Esophagus (tissue), 2 donors: Measurements from ENCODE around the gene GTF3C4. TPM values are rescaled to one million over a fixed set of nuclear protein-coding genes. Genes with fewer than 3 reads are reported as not detected.

Source experiments
- H3K27ac ChIP-seq, 2 donors: one replicate each; pipeline ENCODE4 v1.5.1; 2013; ENCODE audit warnings: low read depth in 2 of 2, mild to moderate bottlenecking in 2 of 2, inconsistent platforms in 1 of 2, low read length in 1 of 2, moderate library complexity in 1 of 2
- H3K27me3 ChIP-seq, 2 donors: one replicate each; pipeline ENCODE4 v1.6.1; 2013; ENCODE audit warnings: low read length in 2 of 2, control low read depth in 1 of 2, mild to moderate bottlenecking in 1 of 2; ENCODE audit not compliant: insufficient read depth in 2 of 2, control insufficient read depth in 1 of 2
- H3K36me3 ChIP-seq, 2 donors: one replicate each; pipeline ENCODE4 v1.6.1; 2013; ENCODE audit warnings: low read length in 1 of 2; ENCODE audit not compliant: control insufficient read depth in 2 of 2, insufficient read depth in 2 of 2
- H3K4me1 ChIP-seq, 2 donors: one replicate each; pipeline ENCODE4 v1.6.1; 2013; ENCODE audit warnings: low read length in 1 of 2; ENCODE audit not compliant: control insufficient read depth in 2 of 2, insufficient read depth in 2 of 2
- H3K4me3 ChIP-seq, 2 donors: one replicate each; pipeline ENCODE4 v1.5.1; 2013; ENCODE audit warnings: low read length in 2 of 2, mild to moderate bottlenecking in 2 of 2, low read depth in 1 of 2, moderate library complexity in 1 of 2
- H3K9me3 ChIP-seq, 2 donors: one replicate each; pipeline ENCODE4 v1.6.1; 2013; ENCODE audit warnings: mild to moderate bottlenecking in 2 of 2, low read depth in 1 of 2, low read length in 1 of 2, moderate library complexity in 1 of 2; ENCODE audit not compliant: control insufficient read depth in 2 of 2, insufficient read depth in 1 of 2
- WGBS, 2 donors: extraction: QIAGEN DNeasy Blood & Tissue Kit; methylation state at CpG; one replicate each; pipeline ENCODE4 v1.1.7; 2013; 5-methylcytosine and 5-hydroxymethylcytosine counted together
- polyA plus RNA-seq, 2 donors: library from polyadenylated mRNA; stranded (reverse); fragments of 200-250 nt; gene quantifications; one replicate each; pipeline ENCODE4 v1.2.3, GENCODE V29; 2013
- donor health status: healthy with polysubstance abuse.
- donor health status: Bipolar disorder and iron deficiency.

Gene GTF3C4
- polyA plus RNA-seq, 2 donors: 2.1 to 3.8 TPM

DNA sequence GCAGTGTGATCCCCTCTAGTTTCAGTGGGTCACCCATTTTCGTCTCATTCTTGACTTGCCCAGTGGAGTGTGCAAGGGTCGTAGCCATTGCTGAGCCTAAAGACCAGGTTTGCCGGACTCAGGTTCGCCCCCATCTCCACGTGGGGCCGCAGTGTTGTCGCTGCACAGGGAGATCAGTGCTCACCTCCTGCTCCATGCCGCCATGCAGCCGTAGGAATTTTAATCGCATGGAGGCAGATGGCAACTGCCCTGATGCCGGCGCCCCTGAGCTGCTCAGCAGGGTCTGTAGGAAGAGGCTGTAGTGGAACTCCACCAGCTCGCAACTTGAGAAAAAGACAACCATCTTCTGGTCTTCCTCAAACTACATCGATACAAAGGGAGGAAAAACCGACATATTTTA, 24.6 kb upstream of the GTF3C4 start:
- peaks cover 35 to 39% of the 10 kb centered on the region in 2 donors for H3K36me3 ChIP-seq
- 96% methylated on average over 15 of the region's 15 CpGs for WGBS, 2 donors
- H3K4me3 ChIP-seq: no peak overlapping the region
- H3K27ac ChIP-seq: no peak overlapping the region
- H3K4me1 ChIP-seq: no peaks in the 10 kb centered on the region
- H3K9me3 ChIP-seq: no peaks in the 10 kb centered on the region
- H3K27me3 ChIP-seq: no peaks in the 10 kb centered on the region

- H3K9me3 ChIP-seq: no peaks in the 10 kb centered on the region
- WGBS, 2 donors: 94% methylated on average over 7 of the region's 7 CpGs
- no peak overlapping the region for H3K27ac ChIP-seq
- H3K36me3 ChIP-seq: peaks cover 33 to 35% of the 10 kb centered on the region in 2 donors
- no peaks in the 10 kb centered on the region for H3K4me1 ChIP-seq
- no peaks in the 10 kb centered on the region for H3K27me3 ChIP-seq
- H3K4me3 ChIP-seq: no peak overlapping the region
Measured at GRCh38 chr9:132646726-132647125, 23.5 kb upstream of the GTF3C4 start.

GRCh38 chr9:132647355-132647754, 22.9 kb upstream of the GTF3C4 start:
- peaks cover 32 to 38% of the 10 kb centered on the region in 2 donors for H3K36me3 ChIP-seq
- H3K27me3 ChIP-seq: no peaks in the 10 kb centered on the region
- no peak overlapping the region for H3K27ac ChIP-seq
- no peaks in the 10 kb centered on the region for H3K9me3 ChIP-seq
- no peak overlapping the region for H3K4me3 ChIP-seq
- no peaks in the 10 kb centered on the region for H3K4me1 ChIP-seq
- 78 to 84% methylated on average over 4 of the region's 4 CpGs for WGBS, 2 donors

- Histone ChIP-seq H3K36me3 (peaks cover 34 to 38% of the 10 kb centered on the region in 2 donors), H3K9me3 (no peaks in the 10 kb centered on the region), H3K27ac (no peak overlapping the region), H3K4me1 (no peaks in the 10 kb centered on the region), H3K27me3 (no peaks in the 10 kb centered on the region), H3K4me3 (no peak overlapping the region)
- WGBS, 2 donors: 89 to 94% methylated on average over 2 of the region's 2 CpGs
Measured at GRCh38 chr9:132647806-132648205, 22.5 kb upstream of the GTF3C4 start.

DNA sequence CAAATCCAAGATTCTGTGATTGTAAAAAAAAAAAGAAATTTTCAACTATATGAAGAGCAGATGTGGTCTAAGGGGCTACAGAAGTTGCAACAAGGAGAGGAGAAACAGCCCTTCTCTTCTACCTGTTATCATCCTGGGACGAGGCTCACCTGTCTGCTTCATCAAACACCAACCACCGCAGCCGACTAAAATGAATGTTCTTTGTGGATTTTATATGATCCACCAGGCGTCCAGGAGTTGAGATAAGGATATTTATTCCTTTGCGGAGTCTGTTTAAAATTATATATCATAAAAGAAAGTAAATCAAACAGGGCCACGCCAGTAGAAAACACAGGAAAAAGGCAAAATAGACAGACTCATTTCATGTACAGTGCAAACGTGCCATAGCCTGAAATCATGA, 22.0 kb upstream of the GTF3C4 start:
- H3K4me3 ChIP-seq: no peak overlapping the region
- H3K36me3 ChIP-seq: peaks cover 33 to 34% of the 10 kb centered on the region in 2 donors
- H3K4me1 ChIP-seq: no peaks in the 10 kb centered on the region
- H3K27me3 ChIP-seq: no peaks in the 10 kb centered on the region
- no peak overlapping the region for H3K27ac ChIP-seq
- WGBS, 2 donors: 89 to 91% methylated on average over 7 of the region's 7 CpGs
- H3K9me3 ChIP-seq: no peaks in the 10 kb centered on the region

DNA sequence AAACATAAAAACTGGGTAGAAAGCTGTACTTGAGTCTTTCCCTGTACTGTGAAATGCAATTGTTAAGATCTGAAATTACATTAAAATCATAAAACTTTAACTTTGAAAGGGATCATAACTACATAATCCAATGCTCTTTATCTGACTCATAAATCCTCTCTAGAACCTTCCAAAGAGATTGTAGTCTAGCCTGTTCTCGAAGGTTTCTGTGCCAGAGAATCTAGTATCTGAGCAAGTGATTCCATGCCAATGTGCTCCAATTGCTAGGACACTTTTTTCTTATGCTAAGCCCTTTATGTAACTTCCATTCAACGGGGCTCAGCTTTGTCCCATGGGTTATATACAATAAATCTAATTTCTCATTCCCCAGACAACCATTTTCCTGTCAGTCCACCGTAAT, 21.6 kb upstream of the GTF3C4 start:
- Histone ChIP-seq H3K27ac (no peak overlapping the region), H3K36me3 (peaks cover 31 to 32% of the 10 kb centered on the region in 2 donors), H3K4me1 (no peaks in the 10 kb centered on the region), H3K4me3 (no peak overlapping the region), H3K9me3 (no peaks in the 10 kb centered on the region), H3K27me3 (no peaks in the 10 kb centered on the region)
- 71 to 73% methylated on average over 3 of the region's 3 CpGs for WGBS, 2 donors

- H3K4me3 ChIP-seq: no peak overlapping the region
- no peaks in the 10 kb centered on the region for H3K4me1 ChIP-seq
- H3K9me3 ChIP-seq: no peaks in the 10 kb centered on the region
- no peak overlapping the region for H3K27ac ChIP-seq
- no peaks in the 10 kb centered on the region for H3K27me3 ChIP-seq
- peaks cover 15 to 20% of the 10 kb centered on the region in 2 donors for H3K36me3 ChIP-seq
- WGBS, 2 donors: 67 to 78% methylated on average over 6 of the region's 6 CpGs
Measured at GRCh38 chr9:132651259-132651658, 19.0 kb upstream of the GTF3C4 start.

DNA sequence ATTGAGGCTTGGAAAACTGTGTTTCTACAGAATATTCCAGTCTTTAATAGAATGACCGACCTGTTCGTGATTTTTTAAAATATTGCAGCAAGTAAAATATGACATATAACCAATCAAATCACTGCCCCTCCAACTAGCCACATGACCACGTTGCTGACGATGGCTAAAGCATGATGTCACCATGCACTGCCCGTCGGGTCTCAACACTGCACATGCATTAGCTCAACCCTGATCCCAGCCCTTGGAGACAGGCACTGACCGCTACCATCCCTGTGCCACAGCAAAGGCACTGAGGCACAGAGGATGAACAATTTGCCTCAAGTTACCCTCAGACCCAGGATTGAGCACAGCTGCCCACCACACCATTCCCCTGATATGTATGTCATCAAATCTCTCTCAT, 14.0 kb upstream of the GTF3C4 start:
- 86 to 89% methylated on average over 7 of the region's 7 CpGs for WGBS, 2 donors
- no peaks in the 10 kb centered on the region for H3K9me3 ChIP-seq
- H3K36me3 ChIP-seq: peaks cover 14 to 16% of the 10 kb centered on the region in 2 donors
- H3K27me3 ChIP-seq: no peaks in the 10 kb centered on the region
- H3K27ac ChIP-seq: no peak overlapping the region
- H3K4me1 ChIP-seq: no peaks in the 10 kb centered on the region
- H3K4me3 ChIP-seq: no peak overlapping the region

DNA sequence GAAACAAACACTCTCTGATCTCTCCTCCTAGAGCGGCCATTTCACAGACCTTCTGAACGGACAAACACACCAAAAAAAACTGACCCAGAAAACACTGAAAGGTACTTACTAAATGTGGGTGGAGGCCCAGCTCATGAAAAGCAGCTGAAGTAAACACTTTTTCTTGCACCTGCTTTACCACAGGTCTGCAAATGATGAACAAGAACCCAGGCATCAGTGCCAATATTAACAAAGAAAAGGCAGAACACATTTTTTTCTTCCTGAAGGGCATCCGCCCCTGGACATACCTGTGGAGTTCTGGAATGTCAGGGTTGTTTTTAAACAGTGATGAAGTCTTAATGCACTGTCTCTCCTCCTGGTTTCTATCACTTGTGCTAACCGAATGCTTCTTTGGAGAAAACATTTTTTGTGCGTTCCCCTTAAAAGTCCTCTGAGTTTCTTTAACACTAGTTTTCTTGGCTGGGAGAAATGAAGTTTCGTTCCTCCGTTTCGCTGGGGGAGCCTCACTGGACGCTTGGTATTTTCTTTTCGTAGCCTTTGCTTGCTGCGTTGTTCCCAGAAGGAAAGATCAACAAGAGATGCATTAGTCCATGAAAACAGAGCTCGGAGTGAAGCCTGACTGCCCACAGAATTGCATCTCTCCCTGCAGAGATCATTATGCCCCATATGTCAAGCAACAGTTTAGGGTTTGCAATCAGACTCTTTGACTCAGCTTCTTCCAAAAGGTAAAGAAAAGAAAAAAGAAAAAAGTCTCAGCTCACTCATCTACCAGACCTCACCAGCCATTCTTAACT, 7.9 kb upstream of the GTF3C4 start:
- Histone ChIP-seq H3K4me3 (no peak overlapping the region), H3K36me3 (peaks cover 17 to 20% of the 10 kb centered on the region in 2 donors), H3K27ac (no peak overlapping the region), H3K27me3 (no peaks in the 10 kb centered on the region), H3K4me1 (no peaks in the 10 kb centered on the region), H3K9me3 (no peaks in the 10 kb centered on the region)
- 85 to 88% methylated on average over 12 of the region's 12 CpGs for WGBS, 2 donors

DNA sequence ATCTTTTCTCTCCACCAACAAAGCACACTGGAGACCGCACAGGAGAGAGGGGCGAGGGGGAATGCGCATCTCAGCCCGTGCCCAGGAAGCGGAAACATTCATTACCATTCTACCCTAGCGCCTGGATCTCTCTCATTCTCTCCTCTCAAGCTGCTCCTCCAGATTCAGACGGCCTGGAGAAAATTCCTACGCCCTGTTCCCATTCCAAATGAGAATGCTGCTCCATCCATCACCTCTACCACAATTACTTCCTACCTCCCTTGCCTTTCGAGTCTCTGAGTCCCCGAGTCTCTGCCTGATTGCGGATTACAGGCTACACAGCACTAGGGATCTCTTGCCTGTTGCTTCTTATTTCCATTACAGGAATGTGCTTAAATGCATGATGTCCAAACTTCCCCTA, 7.1 kb upstream of the GTF3C4 start:
- peaks cover 16 to 17% of the 10 kb centered on the region in 2 donors for H3K36me3 ChIP-seq
- no peak overlapping the region for H3K4me3 ChIP-seq
- no peaks in the 10 kb centered on the region for H3K27me3 ChIP-seq
- H3K4me1 ChIP-seq: no peaks in the 10 kb centered on the region
- no peaks in the 10 kb centered on the region for H3K9me3 ChIP-seq
- no peak overlapping the region for H3K27ac ChIP-seq
- 76% methylated on average over 11 of the region's 11 CpGs for WGBS, 2 donors
